Measurements from ENCODE around the gene OSBPL10.

Gene OSBPL10

GRCh38 chr3:31974964-31975363, 6.1 kb downstream of the OSBPL10 start:
- Histone ChIP-seq H3K27ac (no peak overlapping the region), H3K4me3 (no peak overlapping the region)
- no peak for TF ChIP-seq CTCF (IDR thresholded peaks at IDR 0.05)
- DNase-seq (ENCODE audit: low spot score) = no peak

DNA sequence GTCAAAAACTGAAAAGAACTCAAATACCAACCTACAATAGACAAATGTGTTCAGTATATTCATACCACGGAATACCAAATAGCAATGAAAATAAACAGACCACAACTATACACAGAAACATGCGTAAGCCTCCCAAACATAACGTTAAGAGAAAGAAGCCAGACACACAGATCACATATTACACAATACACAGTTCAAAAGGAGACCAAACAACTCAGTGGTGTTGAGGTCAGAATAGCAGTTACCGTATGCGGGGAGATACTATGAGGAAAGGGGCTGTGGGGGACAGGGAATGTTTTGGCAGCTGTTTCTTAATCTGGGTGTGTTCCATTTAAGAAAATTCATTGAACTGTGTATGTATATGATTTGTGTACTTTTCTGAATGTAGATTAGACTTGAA, 6.6 kb downstream of the OSBPL10 start:
- H3K4me3 ChIP-seq = no peak overlapping the region
- no peak overlapping the region for H3K27ac ChIP-seq
- no peak for TF ChIP-seq CTCF (IDR thresholded peaks at IDR 0.05)
- no peak for DNase-seq (ENCODE audit: low spot score)

GRCh38 chr3:31973837-31974236, 7.2 kb downstream of the OSBPL10 start:
- no peak overlapping the region for H3K4me3 ChIP-seq

DNA sequence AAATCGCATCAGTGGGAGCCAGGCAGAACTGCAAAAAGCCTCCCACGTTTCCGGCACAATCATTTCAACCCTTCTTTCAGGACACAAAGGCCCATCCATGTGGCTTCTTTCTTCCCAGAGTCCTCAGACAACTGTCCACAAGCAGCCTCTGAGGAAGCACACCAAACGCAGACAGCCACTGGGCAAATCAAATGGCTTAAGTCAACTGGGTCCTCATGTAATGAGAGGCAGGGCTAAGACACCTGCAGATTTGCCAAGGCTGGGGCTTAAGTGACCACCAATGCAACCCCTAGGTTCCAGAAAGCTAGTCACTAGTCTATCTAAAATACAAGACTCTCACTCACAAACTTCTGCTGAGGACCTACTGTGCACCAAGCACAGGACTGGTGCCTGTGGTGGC, 8.0 kb downstream of the OSBPL10 start:
- no peak overlapping the region for H3K27ac ChIP-seq

More at GRCh38 chr3:31973837-31974236, 7.2 kb downstream of the OSBPL10 start:
- no peak for DNase-seq (ENCODE audit: low spot score)
- no peak for TF ChIP-seq CTCF (IDR thresholded peaks at IDR 0.05)
- no peak overlapping the region for H3K27ac ChIP-seq

GRCh38 chr3:31971607-31972006, 9.5 kb downstream of the OSBPL10 start:
- no peak for DNase-seq (ENCODE audit: low spot score)
- TF ChIP-seq CTCF (IDR thresholded peaks at IDR 0.05) = no peak
- H3K27ac ChIP-seq = no peak overlapping the region
- no peak overlapping the region for H3K4me3 ChIP-seq

More for the DNA sequence above, 8.0 kb downstream of the OSBPL10 start:
- no peak for TF ChIP-seq CTCF (IDR thresholded peaks at IDR 0.05)
- no peak for DNase-seq (ENCODE audit: low spot score)
- H3K4me3 ChIP-seq = no peak overlapping the region

DNA sequence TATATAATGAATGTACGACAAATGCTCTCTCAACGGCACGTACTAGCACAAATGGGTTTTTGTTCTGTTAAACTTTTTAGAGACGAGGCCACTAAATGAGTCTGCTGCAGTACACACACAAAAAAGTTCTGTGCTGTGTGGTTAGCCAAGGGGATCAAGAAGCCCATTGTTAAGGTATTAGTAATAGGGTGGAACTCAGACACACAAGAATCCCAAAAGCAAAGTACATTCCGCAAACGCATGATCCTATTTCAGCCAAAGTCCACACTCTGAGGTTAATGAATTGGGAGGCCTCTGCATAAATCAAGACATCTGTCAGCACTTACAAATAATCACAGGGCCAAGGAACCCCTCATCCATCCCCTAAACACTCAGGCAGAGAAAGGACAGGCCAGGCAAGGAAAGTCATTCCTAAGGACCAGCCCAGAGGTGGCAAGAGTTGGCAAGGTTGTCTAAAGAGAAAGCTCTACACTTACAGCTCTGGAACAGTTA, 12.1 kb downstream of the OSBPL10 start:
- H3K27ac ChIP-seq = peak overlapping the region; percentile 66 to 81
- H3K4me3 ChIP-seq = no peak overlapping the region
- TF ChIP-seq CTCF (IDR thresholded peaks at IDR 0.05) = no peak
- no peak for DNase-seq (ENCODE audit: low spot score)

DNA sequence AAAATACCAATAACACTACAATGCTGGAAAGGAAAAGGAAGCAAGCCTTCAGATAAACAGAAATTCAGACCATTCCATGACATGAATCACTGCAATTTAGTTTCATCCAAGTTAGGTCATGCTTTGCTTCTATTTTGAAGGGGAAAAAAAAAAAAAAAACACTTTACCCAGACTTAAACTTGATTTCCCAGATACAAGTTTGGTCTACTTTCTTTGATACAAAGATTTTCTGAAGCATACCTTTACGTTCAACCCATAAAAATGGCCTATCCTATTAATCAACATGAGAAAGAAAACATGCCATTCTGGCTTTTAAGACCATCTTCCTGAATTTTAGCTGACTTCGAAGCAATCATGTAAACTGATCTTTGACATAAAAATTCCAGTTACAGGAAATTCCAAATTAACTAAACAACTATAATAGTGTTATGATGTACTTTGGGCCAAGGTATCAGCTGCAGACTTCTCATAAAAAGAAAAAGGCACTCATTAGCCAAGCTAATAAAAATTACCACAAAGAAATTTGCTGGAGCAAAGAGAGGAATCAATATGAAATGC, 12.6 kb downstream of the OSBPL10 start:
- peak overlapping the region; percentile 66 to 81 for H3K27ac ChIP-seq

More for the DNA sequence above, 12.6 kb downstream of the OSBPL10 start:
- DNase-seq (ENCODE audit: low spot score) = no peak
- H3K4me3 ChIP-seq = no peak overlapping the region
- TF ChIP-seq CTCF (IDR thresholded peaks at IDR 0.05) = no peak
